Right hindlimb (tissue), 1 donor: Measurements from ENCODE around the gene CSAD.

Experiments used
- DNase-seq: peaks from one replicate; pipeline ENCODE4 v3.0.0-alpha.2; 2018

Gene CSAD, protein sequence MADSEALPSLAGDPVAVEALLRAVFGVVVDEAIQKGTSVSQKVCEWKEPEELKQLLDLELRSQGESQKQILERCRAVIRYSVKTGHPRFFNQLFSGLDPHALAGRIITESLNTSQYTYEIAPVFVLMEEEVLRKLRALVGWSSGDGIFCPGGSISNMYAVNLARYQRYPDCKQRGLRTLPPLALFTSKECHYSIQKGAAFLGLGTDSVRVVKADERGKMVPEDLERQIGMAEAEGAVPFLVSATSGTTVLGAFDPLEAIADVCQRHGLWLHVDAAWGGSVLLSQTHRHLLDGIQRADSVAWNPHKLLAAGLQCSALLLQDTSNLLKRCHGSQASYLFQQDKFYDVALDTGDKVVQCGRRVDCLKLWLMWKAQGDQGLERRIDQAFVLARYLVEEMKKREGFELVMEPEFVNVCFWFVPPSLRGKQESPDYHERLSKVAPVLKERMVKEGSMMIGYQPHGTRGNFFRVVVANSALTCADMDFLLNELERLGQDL

DNA sequence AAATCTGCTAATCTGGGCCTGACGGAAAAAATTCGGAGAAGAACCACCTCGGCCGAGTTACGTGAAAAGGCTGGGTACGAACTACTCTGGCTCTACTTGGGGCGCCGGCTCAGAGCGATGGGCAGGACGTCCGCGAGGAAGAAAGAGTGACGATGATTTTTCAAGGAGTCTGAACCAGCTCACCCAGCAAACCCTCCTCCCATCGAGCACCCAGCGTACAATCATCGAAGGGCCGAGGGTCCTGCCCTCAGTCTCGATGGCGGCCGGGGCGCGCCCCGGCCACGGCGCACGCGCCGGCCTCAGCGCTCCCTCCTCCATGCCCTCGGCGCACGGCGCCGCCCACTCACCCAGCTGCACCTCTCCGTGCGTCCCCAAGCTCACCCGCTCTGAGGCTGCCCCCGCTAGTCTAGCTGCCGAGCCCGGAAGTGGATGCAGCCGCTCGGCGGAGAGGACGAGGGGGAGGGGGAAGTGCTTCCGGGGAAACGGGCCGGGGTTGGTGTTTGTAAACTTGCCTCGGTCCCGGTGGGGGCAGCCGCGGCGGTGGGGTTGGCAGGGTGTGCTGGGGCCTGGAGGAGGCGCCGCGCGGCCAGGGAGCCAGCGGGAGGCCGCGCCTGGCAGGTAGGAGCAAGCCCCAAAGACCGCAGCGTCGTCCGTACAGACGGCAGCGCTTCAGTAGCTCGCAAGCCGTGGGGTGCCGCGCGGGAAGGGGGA lies at the start of gene CSAD, which contains the start of gene ZNF740:
Gene CSAD, minus strand, starts transcription at position 706 of the 711 bp plus-strand sequence. CDS start 7,455 bp downstream, outside the sequence.
Gene ZNF740, plus strand, starts transcription at position 503 of the 711 bp plus-strand sequence. CDS start 1,262 bp downstream, outside the sequence.
- DNase-seq: peak; percentile 98

DNA sequence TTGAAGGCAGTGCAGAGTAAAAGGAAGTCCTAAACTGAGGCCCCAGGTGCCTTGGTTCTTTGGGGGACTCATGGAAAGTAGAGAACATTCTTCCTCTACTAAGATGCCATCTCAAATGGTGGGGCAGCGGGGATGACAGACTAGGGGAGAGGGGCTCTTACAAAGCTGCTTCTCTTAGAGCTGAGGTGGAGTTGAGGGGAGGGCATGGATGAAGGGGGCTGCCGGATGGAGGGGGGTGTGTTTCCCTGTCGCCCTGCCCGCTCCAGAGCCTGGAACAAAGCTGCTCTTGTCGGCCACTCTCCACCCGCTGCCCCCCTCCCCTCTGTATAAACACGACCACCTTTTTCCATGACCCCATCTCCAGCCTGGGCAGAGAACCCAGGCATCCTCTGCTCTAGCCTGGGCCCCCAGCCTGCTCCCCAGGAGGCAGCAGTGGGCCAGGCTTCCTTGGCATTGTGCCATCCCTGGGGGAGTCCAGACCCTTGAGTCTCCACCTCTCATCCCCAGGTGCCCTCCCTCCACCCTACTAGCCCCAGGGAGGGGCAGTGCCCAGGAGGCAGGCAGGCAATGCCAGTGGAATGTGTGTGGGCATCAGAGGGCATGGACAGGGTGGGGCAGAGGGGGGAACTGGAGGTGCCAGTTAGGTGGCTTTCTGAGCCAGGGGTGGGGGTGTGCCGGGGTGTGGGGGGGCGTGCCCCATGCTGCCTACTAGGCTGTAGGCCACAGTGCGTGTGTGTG lies 49.6 kb upstream of the CSAD start:
- peak; percentile 64 for DNase-seq

DNA sequence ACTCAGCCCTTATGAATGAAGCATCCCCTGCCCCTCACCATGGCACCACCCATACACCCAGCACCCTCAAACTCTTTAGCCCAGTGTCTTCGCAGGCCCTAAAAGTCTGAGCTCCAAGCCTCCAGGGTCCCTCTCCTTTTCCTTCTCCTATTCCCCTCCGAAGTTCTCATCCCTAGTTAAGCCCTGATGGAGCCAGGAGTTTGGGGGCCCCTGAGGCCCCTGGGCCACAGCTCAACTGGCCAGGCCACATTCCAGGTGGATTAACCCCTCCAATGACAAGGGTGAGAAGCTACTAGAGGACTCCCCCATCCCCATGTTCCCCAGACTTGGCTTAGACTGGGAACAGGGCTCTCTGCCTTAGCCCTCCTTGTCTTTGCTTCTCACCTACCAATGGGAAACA lies 48.7 kb upstream of the CSAD start:
- DNase-seq: no peak

DNA sequence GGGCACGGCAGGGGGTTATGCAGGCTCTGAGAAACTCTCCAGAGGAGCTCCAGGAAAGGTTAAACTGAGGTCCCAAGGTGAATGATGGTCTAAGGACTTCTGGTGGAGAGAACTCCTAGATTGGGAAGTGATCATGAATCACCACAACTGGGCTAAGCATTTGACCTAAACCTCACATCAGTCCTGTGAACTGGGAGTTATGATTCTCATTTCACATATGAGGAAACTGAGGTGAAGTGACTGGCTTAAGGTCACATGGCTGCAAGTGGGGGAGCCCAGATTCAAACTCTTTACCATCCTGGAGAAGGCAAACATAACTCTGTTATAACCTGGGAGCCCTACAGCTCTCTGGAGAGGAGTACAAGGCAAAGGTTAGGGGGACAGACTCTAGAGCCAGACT lies 47.1 kb upstream of the CSAD start:
- no peak for DNase-seq

DNA sequence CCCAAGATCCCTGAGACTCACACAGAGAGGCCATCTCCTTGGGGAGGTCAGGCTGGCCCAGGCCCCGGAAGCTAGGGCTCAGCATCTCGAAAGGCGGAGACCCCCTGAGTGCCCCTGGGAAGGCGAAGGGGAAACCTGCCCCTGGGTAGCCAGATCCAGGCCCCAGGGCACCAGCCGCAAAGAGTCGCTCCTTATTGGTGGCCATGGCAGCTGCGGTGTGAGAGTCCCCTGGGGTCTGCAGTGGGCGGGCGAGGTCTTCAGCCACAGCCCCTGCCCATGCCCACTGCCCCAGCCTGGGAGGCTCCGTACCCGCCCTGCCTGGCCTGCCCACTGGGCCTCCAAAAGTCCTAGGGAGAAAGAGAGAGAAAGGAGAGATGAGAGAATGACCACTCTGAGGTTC lies 46.6 kb upstream of the CSAD start:
- DNase-seq: no peak

DNA sequence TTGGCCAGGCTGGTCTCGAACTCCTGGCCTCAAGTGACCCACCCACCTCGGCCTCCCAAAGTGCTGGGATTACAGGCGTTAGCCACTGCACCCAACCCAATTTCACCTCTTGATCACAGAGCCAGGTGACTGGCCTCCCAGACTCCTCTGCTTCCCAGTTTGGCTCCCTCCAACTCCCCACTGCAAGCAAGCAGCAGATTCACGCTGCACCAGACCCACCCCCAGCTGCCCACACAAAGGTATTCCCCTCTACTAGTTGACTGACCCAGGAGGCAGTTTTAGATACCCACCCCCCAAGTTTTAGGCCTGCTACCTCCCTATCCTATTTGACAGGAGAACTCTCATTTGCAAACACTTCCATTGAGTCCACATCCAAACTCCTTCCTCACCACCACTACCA lies 46.1 kb upstream of the CSAD start:
- no peak for DNase-seq

DNA sequence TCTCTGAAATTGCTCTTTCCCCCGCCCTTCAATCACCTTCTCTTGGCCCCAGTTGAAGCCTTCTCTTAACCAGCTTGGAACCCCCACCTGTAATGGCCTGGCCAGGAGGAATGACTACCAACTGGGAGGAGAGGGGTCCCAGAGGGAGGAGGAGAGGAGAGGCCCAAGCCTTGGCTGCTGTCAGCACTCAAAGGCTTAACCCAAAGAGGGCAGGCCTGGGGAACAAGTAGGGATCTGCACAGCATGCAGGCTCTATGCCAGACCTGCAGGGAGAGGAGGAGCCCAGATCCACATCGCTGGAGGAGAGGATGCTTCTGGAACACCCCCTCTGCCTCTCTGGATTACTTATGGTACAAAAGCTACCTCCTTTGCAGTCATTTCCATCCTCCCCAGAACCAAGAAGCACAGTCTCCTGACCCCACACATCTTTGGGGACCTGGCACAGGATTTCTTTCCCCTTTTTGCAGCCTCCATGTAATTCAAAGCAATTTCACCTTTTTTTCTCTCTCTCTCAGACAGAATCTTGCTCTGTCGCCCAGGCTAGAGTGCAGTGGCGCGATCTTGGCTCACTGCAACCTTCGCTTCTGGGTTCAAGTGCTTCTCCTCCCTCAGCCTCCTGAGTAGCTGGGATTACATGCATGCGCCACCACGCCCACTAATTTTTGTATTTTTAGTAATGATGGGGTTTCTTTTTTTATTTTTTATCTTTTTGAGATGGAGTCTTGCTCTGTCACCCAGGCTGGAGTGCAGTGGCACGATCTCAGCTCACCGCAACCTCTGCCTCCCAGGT lies 45.1 kb upstream of the CSAD start:
- peak; percentile 52 for DNase-seq

DNA sequence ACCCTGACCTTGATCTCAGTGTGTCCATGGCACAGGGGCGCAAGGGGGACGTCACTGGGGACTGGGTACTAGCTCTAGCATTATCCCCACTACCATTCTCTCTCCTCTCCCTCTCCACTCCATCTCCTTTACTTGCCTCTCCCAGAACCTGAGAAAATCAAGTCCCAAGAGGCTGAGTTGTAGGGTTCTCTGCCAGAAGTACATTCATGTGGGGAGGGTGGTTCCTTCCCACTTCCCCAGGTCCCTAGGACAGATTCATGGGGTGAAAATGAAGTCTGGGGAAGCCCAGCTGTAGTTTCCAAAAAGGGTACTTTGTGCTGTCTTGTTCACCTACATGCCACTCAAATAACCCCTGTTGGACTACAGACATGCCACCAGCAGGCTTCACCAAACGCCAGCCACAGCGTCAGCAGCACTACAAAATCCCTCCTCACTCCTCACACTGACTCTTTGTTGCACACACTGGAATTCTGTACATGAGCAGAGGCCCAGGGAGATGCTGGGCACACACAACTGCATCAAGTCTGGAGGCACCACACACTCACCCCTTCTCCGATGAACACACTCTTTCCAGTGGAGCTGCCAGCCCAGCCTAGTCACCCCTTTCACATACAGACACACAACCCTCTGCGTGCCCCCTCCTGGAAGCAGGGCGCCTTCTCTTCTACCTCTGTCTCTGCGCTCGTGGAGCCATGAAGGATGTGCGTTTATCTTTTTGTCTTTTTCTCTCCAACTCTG lies 44.3 kb upstream of the CSAD start:
- peak; percentile 84 for DNase-seq

DNA sequence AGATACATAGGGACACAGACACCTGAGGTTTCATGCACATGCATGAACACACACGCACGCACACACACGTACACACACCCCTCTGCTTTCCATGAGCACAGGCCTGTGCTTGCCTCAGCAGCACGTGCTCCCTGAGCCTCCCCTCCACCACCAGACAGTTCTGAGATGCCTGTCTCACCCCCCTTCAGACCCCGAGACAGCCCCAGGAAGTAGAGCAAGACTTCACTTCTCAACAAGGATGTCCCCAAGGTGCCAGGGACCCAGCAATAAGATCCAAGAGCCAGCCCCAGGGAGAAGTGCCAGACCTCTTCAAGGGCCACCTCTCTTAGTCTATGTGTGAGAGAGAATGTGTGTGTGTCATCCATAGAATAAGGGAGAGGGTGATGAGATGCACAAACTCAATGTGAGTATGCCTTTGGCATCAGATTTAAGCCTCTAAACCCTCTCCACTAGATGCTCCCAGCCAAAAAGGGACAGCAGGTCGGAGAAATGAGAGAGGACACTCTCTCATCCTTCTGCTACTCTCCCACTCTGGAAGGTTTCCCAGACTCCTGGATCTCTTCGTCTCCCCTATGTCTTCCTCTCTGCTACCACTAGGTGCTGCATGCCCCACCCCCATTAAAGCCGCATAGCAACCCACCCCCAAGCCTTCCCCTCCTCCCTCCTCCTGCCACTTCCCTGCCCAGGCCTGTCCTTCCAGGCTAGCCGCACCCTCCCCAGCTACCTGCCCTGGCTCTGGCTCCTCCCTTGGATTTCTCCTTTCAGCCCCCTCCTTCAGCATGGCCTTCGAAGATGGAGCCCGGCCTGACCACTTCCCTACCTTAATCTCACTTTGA lies 43.6 kb upstream of the CSAD start:
- DNase-seq: peak; percentile 46

DNA sequence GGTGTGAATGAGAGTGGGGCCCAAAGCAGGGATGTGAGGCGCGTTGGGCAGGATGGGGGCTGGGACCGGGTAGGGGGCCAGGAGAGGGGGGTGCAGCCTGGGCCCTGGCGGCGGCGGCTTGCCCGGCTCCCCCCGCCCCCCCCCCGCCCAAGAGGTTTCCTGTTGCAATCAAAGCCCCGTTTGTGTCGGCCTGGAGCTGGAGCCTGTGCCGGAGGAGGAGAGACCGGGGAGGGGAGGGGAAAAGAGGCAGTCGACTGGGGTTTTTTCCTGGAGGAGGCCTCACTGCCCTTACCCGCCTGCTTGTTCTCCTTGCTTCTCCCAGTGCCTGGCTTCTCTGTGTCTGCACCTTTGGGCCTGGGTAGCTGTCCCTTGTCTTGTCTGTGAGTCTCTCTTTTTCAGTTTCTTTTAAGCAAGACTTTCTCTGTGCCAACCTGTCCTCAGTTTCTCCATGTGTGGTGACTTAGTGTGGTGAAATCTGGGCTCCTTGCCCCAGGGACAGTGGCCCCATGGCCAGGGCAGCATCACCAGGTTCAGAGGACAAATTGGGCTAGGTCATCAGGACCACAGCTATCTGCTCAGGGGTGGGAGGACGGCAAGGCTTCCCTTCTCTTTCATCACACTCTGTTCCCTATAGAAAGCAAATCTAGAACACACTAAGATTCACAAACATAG lies 42.8 kb upstream of the CSAD start:
- peak; percentile 86 for DNase-seq

DNA sequence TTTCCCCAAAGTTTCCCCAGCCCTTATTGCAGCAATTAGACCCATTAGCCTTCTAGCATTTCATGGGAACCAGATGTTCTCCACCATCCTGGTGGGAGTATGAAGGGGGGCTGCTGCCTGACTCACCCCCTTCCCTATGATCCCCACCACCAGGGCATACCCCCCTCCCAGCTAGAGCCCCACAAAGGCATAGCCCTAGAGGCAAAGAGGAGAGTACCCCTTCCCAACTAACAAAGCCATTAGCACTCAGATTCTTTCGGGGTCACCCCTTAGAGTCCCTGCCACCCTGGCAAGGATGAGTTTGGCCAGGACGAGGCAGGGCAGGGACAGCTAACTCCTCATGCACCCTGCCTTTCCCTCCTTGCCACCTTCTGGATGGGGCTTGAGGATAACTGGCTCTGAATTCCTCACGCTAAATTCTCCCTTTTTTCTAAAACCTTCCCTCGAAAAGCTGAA lies 42.1 kb upstream of the CSAD start:
- DNase-seq: no peak

DNA sequence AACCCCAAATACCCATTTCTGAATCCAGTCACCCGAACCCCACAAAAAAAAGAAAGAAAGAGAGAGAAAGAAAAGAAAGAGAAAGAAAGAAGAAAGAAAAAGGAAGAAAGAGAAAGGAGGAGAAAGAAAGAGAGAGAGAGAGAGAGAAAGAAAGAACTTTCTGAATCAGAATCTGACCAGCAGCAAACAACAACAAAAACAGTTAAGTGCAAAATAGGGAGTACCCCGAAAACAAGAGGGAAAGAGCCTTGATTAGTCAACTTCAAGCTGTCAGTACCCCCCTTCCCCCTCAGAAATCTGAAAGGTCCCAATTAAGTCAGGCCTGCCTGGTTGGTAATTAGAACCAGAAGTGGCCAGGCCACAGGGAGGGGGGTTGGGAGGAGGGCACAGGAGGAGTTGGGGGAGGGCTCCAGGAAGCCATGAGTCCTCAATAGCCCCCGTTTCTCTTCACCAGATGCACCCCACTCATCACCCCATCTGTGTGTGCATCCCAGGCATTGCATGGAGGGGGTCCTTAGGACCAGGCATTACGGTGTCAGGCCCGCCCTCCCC lies 41.5 kb upstream of the CSAD start:
- no peak for DNase-seq

DNA sequence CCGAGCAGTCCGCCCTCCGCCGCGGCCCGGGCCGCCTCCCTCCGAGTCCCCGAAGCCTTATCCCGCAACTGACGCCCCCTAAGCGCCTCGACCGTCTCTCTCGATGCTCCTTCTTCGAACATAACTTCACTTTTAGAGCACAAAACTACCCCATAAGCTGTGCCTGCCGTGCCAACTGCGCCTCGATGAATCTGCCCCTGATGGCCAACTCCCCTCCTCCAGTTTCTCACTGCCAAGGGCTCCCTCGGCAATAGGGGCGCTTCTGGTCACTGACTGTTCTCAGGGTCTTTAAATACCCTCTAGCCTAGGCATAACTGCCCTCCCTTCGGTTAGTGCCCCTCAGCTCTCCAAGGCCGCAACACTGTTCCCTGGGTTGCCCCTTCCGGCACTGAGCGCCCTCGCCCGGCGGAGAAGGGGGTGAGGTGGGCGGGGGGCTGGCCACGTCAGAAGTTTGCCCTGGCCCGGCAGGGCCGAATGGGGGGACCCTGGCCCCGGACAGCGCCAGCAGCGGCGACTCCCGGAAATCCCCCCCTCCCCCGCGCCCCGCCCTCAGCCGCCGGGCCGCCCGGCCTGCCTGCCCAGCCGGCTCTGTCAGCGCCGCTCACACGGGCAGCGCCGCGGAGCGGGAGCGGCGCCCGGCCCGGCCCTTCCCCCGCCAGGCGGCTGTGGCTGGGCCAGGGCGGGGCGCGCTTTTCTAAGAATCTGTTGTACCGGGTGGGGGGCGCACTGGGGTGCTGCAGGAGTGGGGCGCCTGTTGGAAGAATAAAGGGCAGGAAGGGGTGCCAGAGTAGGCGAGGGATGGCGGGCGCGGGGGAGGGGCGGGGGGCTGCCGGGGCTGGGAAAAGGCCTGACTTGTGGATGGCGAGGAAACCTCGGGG lies 40.7 kb upstream of the CSAD start:
- peak; percentile 87 for DNase-seq

DNA sequence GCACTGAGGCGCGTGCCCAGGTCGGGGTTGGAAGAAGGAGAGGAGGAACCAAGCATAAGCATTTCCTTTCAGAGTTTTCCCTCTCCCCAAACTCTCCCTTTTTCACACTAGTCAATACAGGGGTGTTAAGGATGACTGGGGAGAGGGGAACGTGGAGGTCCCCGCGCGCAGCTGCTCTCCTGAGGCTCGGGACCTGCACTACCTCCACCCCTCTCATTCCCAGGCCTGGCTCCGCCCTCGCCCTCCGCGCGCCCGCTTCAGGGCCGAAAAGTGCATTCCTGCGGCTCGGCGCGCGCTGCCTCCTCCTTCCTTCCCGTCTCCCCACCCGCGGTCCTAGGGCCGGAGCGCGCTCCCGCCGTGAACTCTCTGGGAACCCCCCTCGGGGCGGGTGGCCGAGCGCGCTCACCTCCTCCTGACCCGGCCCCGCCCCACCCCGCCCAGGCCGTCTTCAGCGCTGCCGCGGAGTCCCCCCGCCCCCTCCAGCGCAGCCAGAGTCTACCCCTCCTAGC lies 40.0 kb upstream of the CSAD start:
- DNase-seq: peak; percentile 96

DNA sequence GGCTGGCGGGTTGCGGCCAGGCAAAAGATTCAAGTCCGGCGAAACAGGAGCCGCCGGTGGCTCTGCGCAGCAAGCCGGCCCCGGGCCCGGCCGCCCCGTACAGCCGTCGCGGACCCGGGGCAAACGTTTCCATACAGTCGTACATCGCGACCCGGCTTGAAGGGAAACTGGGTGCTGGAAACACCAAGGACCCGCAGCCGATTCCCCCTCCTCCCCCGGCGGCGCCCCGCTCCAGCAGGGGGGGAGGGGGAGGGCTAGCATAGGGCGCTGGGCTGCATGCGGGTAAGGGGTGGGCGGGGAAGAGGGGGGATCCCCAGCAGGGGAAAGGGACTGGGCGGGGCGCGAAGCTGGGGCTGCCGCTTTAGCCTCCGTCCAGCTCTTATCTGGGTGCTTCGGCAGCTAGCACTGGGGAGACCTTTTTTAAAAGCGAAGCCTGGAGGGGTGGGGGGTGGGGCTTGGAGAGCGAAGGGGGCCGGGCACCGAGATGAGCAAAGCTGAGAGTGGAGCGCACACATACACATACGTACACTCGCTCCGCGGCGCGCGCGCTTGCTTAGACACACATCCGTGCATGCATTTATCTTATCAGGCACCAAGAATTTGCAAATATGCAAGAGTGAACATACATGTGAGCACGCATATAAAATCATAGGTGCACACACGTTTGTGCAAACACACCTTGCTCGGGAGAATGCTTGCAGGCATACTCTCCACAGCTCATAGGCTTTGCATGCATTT lies 39.4 kb upstream of the CSAD start:
- peak; percentile 86 for DNase-seq

DNA sequence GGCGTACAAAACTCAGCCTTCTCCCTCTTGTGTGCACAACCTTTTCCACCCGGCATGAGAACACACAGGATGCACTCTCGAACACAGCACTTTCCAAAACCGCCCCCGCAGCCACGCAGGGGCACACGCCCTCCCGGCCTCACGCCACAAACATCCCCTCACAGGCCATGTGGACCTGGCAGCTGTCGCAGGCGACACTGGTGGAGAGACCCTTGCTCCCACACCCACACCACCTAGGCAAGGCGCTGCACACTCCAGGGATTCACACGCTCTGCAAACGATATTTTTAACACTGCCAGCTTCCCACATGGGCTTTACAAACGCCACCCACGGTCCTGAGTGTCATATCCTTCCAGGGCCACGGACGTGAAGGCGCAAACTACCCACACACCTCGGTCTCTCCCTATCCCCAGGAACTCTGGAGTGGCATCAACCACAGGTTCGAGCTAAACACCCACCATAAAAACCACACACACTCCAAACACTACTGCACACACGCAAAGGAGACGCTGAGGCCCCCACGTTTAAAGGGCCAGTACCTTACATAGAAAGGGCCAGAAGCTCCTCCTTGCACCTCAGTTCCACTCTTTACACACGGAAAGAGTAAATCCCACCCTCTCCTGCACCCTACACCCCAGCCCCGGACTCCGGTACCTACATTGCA lies 38.7 kb upstream of the CSAD start:
- no peak for DNase-seq
